GM23248 (cell line): ENCODE results near the gene NAALADL2. TPM values are rescaled to one million over a fixed set of nuclear protein-coding genes. Genes with fewer than 3 reads are reported as not detected.

Source experiments
- DNase-seq: peaks from one replicate; pipeline ENCODE4 v3.0.0-alpha.2; 2015
- H2AFZ ChIP-seq: fragments of 200-600 bp; sonication (generic); 2 replicates; pipeline ENCODE4 v1.6.1; 2016; ENCODE audit warnings: antibody characterized with exemption
- H3F3A ChIP-seq: fragments of 200-600 bp; sonication (generic); 2 replicates; pipeline ENCODE4 v1.6.1; 2016; ENCODE audit warnings: mild to moderate bottlenecking, antibody characterized with exemption, mixed run types; ENCODE audit not compliant: insufficient read depth
- H3K27ac ChIP-seq: fragments of 200-600 bp; sonication (generic); 2 replicates; pipeline ENCODE4 v1.5.1; 2016; ENCODE audit warnings: mild to moderate bottlenecking
- H3K27me3 ChIP-seq: fragments of 200-600 bp; sonication (generic); replicated peaks from 2 replicates; pipeline ENCODE4 v1.6.1; 2016; ENCODE audit warnings: mild to moderate bottlenecking; ENCODE audit not compliant: insufficient read depth
- H3K36me3 ChIP-seq: fragments of 200-600 bp; sonication (generic); 2 replicates; pipeline ENCODE4 v1.6.1; 2016; ENCODE audit warnings: low read depth, mild to moderate bottlenecking
- H3K4me1 ChIP-seq: fragments of 200-600 bp; sonication (generic); 2 replicates; pipeline ENCODE4 v1.6.1; 2016; ENCODE audit warnings: mild to moderate bottlenecking; ENCODE audit not compliant: insufficient read depth
- H3K4me2 ChIP-seq: fragments of 200-600 bp; sonication (generic); one replicate; pipeline ENCODE4 v1.6.1; 2016; ENCODE audit warnings: mild to moderate bottlenecking; ENCODE audit not compliant: unreplicated experiment
- H3K4me3 ChIP-seq: fragments of 200-600 bp; sonication (generic); 2 replicates; pipeline ENCODE4 v1.5.1; 2016; ENCODE audit warnings: mild to moderate bottlenecking
- H3K79me2 ChIP-seq: fragments of 200-600 bp; sonication (generic); 2 replicates; pipeline ENCODE4 v1.6.1; 2016; ENCODE audit warnings: mild to moderate bottlenecking; ENCODE audit not compliant: insufficient read depth
- H3K9ac ChIP-seq: fragments of 200-600 bp; sonication (generic); 2 replicates; pipeline ENCODE4 v1.6.1; 2016; ENCODE audit warnings: mild to moderate bottlenecking
- H3K9me2 ChIP-seq: fragments of 200-600 bp; sonication (generic); 2 replicates; pipeline ENCODE4 v1.6.1; 2016; ENCODE audit warnings: mixed run types, mild to moderate bottlenecking, moderate library complexity; ENCODE audit not compliant: insufficient read depth
- H3K9me3 ChIP-seq: fragments of 200-600 bp; sonication (generic); one replicate; pipeline ENCODE4 v1.6.1; 2017; ENCODE audit warnings: low read depth
- H4K20me1 ChIP-seq: fragments of 200-600 bp; sonication (generic); 2 replicates; pipeline ENCODE4 v1.6.0; 2016; ENCODE audit not compliant: insufficient read depth
- EZH2 ChIP-seq: fragments of 200-600 bp; sonication (generic); IDR thresholded peaks from 2 replicates; pipeline ENCODE4 v1.6.1; 2018; ENCODE audit warnings: antibody characterized with exemption, mild to moderate bottlenecking; ENCODE audit not compliant: insufficient read depth, poor library complexity, severe bottlenecking
- EZH2phosphoT487 ChIP-seq: fragments of 200-600 bp; sonication (generic); IDR thresholded peaks from 2 replicates; pipeline ENCODE4 v1.6.1; 2018; ENCODE audit warnings: antibody characterized with exemption, moderate library complexity, mild to moderate bottlenecking, low read depth; ENCODE audit not compliant: insufficient read depth
- WGBS, 2 experiments: methylation state at CpG; one replicate each; pipeline ENCODE4 v1.1.6; 2015 to 2017; ENCODE audit warnings: low lambda C conversion rate in 2 of 2, low coverage in 1 of 2; ENCODE audit errors: missing lambda C conversion rate in 2 of 2; 5-methylcytosine and 5-hydroxymethylcytosine counted together
- in situ Hi-C: fragments of 300-500 bp; cut with MboI; formaldehyde crosslinking; loops from 2 replicates; pipeline ENCODE4 v1.15.0; 2020
- polyA plus RNA-seq: library from polyadenylated mRNA; unstranded; fragments of >200 nt; fragmentation: Nextera tagmentation; extraction: Ambion mirVana; gene quantifications from 2 replicates; pipeline ENCODE4 v1.2.1, GENCODE V29; 2016
- total RNA-seq: library from RNA; depleted of rRNA; stranded (reverse); fragments of >200 nt; shearing (Covaris generic); gene quantifications from 2 replicates; pipeline ENCODE4 v1.2.3, GENCODE V29; 2014

The NAALADL2 gene
- total and polyA plus RNA-seq, 2 experiments from 2014 or later, result 20.5 to 81.0 TPM

- H3F3A ChIP-seq, result no peaks in the 10 kb centered on the region
- no peak overlapping the region for H3K4me3 ChIP-seq
- in situ Hi-C loops, result no loop called here
- H4K20me1 ChIP-seq, result no peaks in the 10 kb centered on the region
- no peaks in the 10 kb centered on the region for H3K79me2 ChIP-seq
- no peak overlapping the region for H3K9ac ChIP-seq
- H3K9me2 ChIP-seq, result no peaks in the 10 kb centered on the region
- 80 to 81% methylated on average over 4 of the region's 4 CpGs for WGBS, 2 experiments
- H3K4me2 ChIP-seq, result no peak overlapping the region
- TF ChIP-seq EZH2 (no peak), EZH2phosphoT487 (no peak)
- H3K4me1 ChIP-seq, result no peaks in the 10 kb centered on the region
- no peak overlapping the region for H2AFZ ChIP-seq
- no peaks in the 10 kb centered on the region for H3K9me3 ChIP-seq
- no peaks in the 10 kb centered on the region for H3K36me3 ChIP-seq
- no peaks in the 10 kb centered on the region for H3K27me3 ChIP-seq
- no peak for DNase-seq
- no peak overlapping the region for H3K27ac ChIP-seq
These were observed 453.7 kb downstream of the NAALADL2 start for GRCh38 chr3:175312791-175313190.

- H3K27ac ChIP-seq, result no peak overlapping the region
- no peaks in the 10 kb centered on the region for H3K9me2 ChIP-seq
- no peak overlapping the region for H2AFZ ChIP-seq
- H3K4me3 ChIP-seq, result no peak overlapping the region
- H3F3A ChIP-seq, result no peaks in the 10 kb centered on the region
- H3K27me3 ChIP-seq, result no peaks in the 10 kb centered on the region
- H3K79me2 ChIP-seq, result no peaks in the 10 kb centered on the region
- 78 to 91% methylated on average over 1 of the region's 1 CpG for WGBS, 2 experiments
- H3K9me3 ChIP-seq, result no peaks in the 10 kb centered on the region
- in situ Hi-C loops, result no loop called here
- TF ChIP-seq EZH2phosphoT487 (no peak), EZH2 (no peak)
- H3K4me1 ChIP-seq, result no peaks in the 10 kb centered on the region
- H3K4me2 ChIP-seq, result no peak overlapping the region
- no peaks in the 10 kb centered on the region for H4K20me1 ChIP-seq
- H3K9ac ChIP-seq, result no peak overlapping the region
- no peak for DNase-seq
- no peaks in the 10 kb centered on the region for H3K36me3 ChIP-seq
These were observed 457.7 kb downstream of the NAALADL2 start for GRCh38 chr3:175316799-175317198.

- H3K4me3 ChIP-seq, result no peak overlapping the region
- H3K79me2 ChIP-seq, result no peaks in the 10 kb centered on the region
- H3K36me3 ChIP-seq, result no peaks in the 10 kb centered on the region
- H3K9ac ChIP-seq, result no peak overlapping the region
- no peaks in the 10 kb centered on the region for H3K9me3 ChIP-seq
- H3F3A ChIP-seq, result no peaks in the 10 kb centered on the region; the same call in 1 of the 2 replicates
- in situ Hi-C loops, result no loop called here
- peak; percentile 11 for DNase-seq
- H3K4me1 ChIP-seq, result no peaks in the 10 kb centered on the region
- no peak for TF ChIP-seq EZH2
- TF ChIP-seq EZH2phosphoT487, result no peak
- H3K27me3 ChIP-seq, result no peaks in the 10 kb centered on the region
- 0 out of 2 replicates have a peak, but pooled peaks cover 5% of the 10 kb centered on the region for H3K9me2 ChIP-seq
- H3K27ac ChIP-seq, result no peak overlapping the region
- no peak overlapping the region for H2AFZ ChIP-seq
- 35 to 64% methylated on average over 1 of the region's 1 CpG for WGBS, 2 experiments
- H4K20me1 ChIP-seq, result no peaks in the 10 kb centered on the region
- H3K4me2 ChIP-seq, result no peak overlapping the region
These were observed 466.3 kb downstream of the NAALADL2 start for GRCh38 chr3:175325440-175325839.

- Histone ChIP-seq H3K9me2 (0 out of 2 replicates have a peak, but pooled peaks cover 5% of the 10 kb centered on the region), H4K20me1 (no peaks in the 10 kb centered on the region), H3K4me2 (no peak overlapping the region), H3K9me3 (no peaks in the 10 kb centered on the region), H3K79me2 (no peaks in the 10 kb centered on the region), H3F3A (no peaks in the 10 kb centered on the region; the same call in 1 of the 2 replicates), H3K27ac (no peak overlapping the region), H3K4me3 (no peak overlapping the region), H3K9ac (no peak overlapping the region), H3K36me3 (no peaks in the 10 kb centered on the region), H3K27me3 (no peaks in the 10 kb centered on the region), H2AFZ (no peak overlapping the region), H3K4me1 (no peaks in the 10 kb centered on the region)
- no peak for TF ChIP-seq EZH2
- no peak for TF ChIP-seq EZH2phosphoT487
- no peak for DNase-seq
- WGBS, 2 experiments, result 94 to 95% methylated on average over 4 of the region's 4 CpGs
- in situ Hi-C loops, result no loop called here
These were observed 466.9 kb downstream of the NAALADL2 start for GRCh38 chr3:175326041-175326440.

- Histone ChIP-seq H2AFZ (no peak overlapping the region), H3K4me2 (no peak overlapping the region), H4K20me1 (no peaks in the 10 kb centered on the region), H3K27ac (no peak overlapping the region), H3K9ac (no peak overlapping the region), H3K4me3 (no peak overlapping the region), H3K27me3 (no peaks in the 10 kb centered on the region), H3K36me3 (no peaks in the 10 kb centered on the region), H3K9me2 (0 out of 2 replicates have a peak, but pooled peaks cover 5% of the 10 kb centered on the region), H3K79me2 (no peaks in the 10 kb centered on the region), H3K9me3 (no peaks in the 10 kb centered on the region), H3F3A (no peaks in the 10 kb centered on the region; the same call in 1 of the 2 replicates), H3K4me1 (no peaks in the 10 kb centered on the region)
- in situ Hi-C loops, result no loop called here
- DNase-seq, result no peak
- TF ChIP-seq EZH2 (no peak), EZH2phosphoT487 (no peak)
- 93 to 95% methylated on average over 2 of the region's 2 CpGs for WGBS, 2 experiments
These were observed 470.2 kb downstream of the NAALADL2 start for GRCh38 chr3:175329373-175329772.
